ENCODE data around the gene CDH15. TPM values are rescaled to one million over a fixed set of nuclear protein-coding genes. Genes with fewer than 3 reads are reported as not detected.

The CDH15 gene
- total RNA-seq, 4 donors from 2014 or later, result 48.5 to 60.8 (median 51.0) TPM

DNA sequence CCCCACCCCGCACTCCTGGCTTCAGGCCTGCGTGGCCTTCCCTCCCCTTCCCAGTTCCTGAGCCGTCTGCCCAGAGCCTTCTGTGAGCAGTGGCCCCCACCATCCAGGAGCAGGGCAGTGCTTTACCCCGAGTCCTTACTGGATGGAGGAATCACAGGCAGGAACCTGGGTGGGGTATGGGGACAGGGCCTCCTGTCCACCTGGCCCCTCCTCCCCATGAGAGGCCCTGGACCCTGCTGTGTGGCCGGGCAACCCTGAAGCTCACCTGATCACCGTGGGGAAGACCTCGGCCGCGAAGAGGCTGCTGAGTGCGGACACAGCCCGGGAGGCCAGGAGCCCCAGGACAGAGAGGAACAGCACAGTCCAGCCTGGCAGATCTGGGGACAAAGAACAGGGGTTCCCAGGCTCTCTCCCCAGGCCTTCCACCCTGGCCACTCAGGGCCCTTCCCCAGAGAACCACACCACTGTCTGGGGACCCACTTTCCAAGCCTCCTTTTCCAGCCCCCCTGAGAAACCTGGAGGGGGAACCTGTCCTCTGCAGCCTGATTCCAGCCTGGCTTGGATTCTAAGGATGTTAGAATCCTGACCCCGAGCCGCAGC is 25.6 kb downstream of the CDH15 start:
- ATAC-seq, result no peak
- intact Hi-C loops (cut with DNase I; ENCODE audit: low total_unique reads), result no loop called here
- no peak for DNase-seq

DNA sequence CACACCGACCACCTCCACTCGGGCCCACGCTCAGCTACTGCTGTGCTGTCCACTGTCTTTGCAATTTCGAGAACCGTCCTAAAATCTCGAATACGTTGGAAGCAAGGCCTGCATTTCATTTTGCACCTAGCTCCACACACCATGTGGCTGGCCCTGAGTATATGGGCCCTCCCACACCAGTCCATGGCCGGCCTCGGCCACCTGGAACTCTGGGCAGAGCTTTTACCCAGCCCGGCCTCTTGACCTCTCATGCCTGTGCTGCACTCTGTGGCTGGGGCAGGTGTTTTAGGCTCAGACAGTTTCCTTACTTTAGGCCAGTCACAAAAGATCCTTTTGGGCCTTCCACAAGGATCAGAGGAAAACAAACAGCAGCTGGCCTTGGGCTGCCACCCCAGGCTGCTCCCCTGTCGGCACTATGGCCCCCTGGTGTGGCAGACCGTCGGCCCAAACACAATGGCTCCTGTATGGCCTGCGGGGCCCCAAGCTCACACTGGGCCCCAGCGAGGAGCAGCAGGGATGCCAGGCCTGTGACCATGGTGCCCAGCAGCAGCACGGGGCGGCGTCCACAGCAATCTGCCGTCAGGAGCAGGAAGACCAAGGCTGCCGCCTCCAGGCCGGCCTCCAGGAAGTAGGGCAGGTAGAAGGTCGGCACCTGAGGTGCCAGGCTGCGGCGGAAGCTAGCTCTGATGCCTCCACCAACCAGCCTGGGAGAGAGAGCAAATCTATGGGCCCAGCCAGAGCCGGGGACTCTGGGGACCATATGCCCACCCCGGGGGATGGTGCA is 26.3 kb downstream of the CDH15 start:
- in situ Hi-C loops (cut with MboI; ENCODE audit: low sequenced_read_pairs in 4 of 4) (no loop called here), intact Hi-C loops (cut with DNase I; ENCODE audit: low total_unique reads) (no loop called here)
- no peaks in the 10 kb centered on the region for H3K9me3 ChIP-seq
- peaks cover 43 to 44% (median 44%) of the 10 kb centered on the region in 3 donors for H3K27me3 ChIP-seq
- peaks cover 0 to 14% of the 10 kb centered on the region in 2 donors for H3K36me3 ChIP-seq
- H3K27ac ChIP-seq, result no peak overlapping the region
- DNase-seq (no peak), ATAC-seq (no peak)
- TF ChIP-seq, protein P1, sequence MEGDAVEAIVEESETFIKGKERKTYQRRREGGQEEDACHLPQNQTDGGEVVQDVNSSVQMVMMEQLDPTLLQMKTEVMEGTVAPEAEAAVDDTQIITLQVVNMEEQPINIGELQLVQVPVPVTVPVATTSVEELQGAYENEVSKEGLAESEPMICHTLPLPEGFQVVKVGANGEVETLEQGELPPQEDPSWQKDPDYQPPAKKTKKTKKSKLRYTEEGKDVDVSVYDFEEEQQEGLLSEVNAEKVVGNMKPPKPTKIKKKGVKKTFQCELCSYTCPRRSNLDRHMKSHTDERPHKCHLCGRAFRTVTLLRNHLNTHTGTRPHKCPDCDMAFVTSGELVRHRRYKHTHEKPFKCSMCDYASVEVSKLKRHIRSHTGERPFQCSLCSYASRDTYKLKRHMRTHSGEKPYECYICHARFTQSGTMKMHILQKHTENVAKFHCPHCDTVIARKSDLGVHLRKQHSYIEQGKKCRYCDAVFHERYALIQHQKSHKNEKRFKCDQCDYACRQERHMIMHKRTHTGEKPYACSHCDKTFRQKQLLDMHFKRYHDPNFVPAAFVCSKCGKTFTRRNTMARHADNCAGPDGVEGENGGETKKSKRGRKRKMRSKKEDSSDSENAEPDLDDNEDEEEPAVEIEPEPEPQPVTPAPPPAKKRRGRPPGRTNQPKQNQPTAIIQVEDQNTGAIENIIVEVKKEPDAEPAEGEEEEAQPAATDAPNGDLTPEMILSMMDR (IDR thresholded peaks at IDR 0.05 in 4 of 5, conservative IDR thresholded peaks at IDR 0.05 in 1 of 5), result no peak
- TF ChIP-seq POLR2A (IDR thresholded peaks at IDR 0.05), result no peak
- H3K4me1 ChIP-seq, result no peaks in the 10 kb centered on the region
- no peak overlapping the region for H3K4me3 ChIP-seq

More for the DNA sequence above, 25.6 kb downstream of the CDH15 start:
- H3K27me3 ChIP-seq, result peaks cover 36 to 37% (median 37%) of the 10 kb centered on the region in 3 donors
- TF ChIP-seq, protein P1 (IDR thresholded peaks at IDR 0.05 in 4 of 5, conservative IDR thresholded peaks at IDR 0.05 in 1 of 5), result no peak
- TF ChIP-seq POLR2A (IDR thresholded peaks at IDR 0.05), result no peak
- peaks cover 0 to 14% of the 10 kb centered on the region in 2 donors for H3K36me3 ChIP-seq
- in situ Hi-C loops (cut with MboI; ENCODE audit: low sequenced_read_pairs in 4 of 4), result no loop called here
- H3K9me3 ChIP-seq, result no peaks in the 10 kb centered on the region
- H3K4me3 ChIP-seq, result no peak overlapping the region
- no peaks in the 10 kb centered on the region for H3K4me1 ChIP-seq
- H3K27ac ChIP-seq, result no peak overlapping the region

DNA sequence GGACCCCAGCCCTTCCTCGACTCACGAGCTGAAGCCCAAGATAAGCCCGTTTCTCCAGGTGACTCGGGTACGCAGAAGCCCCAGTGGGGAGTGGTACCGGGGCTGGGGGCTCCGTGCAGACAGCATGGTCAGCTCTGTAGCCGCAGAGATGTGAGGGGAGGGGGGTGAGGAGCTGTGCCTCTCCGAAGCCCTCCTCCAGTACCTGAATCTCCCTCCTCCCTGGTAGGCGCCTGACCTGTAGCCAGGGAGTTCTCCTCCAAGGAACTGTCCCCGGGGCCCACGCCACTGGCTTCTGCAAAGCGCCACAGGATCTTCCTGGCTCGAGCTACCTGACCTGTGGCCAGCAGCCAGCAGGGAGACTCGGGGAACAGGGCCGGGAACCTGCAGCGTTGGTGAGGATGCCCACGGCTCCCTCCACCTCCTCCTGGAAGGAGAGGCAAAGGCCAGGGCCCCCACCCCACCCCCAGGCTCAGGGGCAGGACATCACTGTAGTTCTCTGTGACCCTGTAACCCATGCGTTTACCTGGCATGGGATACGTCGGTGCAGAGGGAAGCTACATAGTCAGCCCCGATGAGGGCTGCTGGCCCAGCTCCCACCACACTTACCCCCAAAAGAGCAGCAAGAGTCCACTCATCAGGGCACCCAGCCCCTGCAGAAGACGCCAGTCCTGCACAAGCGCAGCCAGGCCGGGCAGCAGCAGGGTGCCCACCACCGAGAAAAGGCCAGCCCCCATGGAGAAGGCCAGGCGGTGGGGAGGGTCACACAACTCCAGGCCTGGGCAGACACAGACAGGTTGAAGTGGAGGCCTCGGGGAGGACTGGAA is 27.1 kb downstream of the CDH15 start:
- no peak for DNase-seq
- Histone ChIP-seq H3K9me3 (no peaks in the 10 kb centered on the region), H3K27ac (no peak overlapping the region), H3K4me1 (no peaks in the 10 kb centered on the region), H3K27me3 (peaks cover 51 to 52% (median 52%) of the 10 kb centered on the region in 3 donors), H3K36me3 (peaks cover 0 to 10% of the 10 kb centered on the region in 2 donors), H3K4me3 (no peak overlapping the region)
- no peak for ATAC-seq
- intact Hi-C loops (cut with DNase I; ENCODE audit: low total_unique reads) (no loop called here), in situ Hi-C loops (cut with MboI; ENCODE audit: low sequenced_read_pairs in 4 of 4) (no loop called here)
- no peak for TF ChIP-seq POLR2A (IDR thresholded peaks at IDR 0.05)
- TF ChIP-seq, protein P1 (IDR thresholded peaks at IDR 0.05 in 4 of 5, conservative IDR thresholded peaks at IDR 0.05 in 1 of 5), result no peak

DNA sequence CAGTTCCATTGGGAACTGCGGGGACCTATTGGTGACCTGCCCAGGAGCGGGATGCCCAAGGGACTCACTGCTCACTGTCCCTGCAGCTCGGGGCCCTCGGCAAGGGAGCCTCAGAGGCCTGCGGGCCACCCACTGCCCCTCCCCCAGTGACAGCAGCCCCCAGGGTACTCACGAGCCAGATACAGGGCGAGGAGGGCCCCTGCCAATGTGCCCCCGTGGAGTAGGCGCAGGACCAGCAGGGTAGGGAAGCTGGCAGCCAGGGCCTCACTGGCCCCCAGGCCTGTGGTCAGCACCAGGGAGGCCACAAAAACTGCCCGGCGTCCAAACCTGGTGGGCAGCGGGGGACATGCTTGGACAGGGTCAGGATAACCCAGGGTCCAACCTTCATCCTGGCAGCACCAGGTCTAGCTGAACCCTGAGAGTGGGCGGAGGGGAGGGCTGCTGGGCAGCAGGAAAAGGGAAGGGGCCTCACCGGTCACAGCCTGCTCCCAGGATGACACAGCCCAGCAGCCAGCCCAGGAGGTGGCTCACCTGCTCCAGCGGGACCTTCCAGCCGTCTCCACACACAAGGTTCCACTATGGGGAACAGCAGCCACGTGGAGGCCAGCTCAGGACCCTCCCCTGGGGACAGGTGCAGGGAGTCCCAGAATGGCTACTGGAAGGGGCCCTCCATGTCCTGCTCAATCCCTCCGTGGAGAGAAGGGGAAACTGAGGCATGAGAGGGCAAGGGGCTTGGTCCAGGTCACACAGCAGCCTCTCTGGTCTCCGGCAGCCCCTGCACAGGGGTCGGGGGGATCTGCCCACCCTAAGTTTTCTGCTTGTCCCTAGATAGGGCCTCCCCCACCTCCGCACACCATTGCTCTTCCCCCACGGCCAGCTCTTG is 27.9 kb downstream of the CDH15 start:
- in situ Hi-C loops (cut with MboI; ENCODE audit: low sequenced_read_pairs in 4 of 4), result loop anchor here in 2 of 4 donors (25.0 kb wide), 2 partner anchors 337 to 462 kb away; partner anchors contain the start of genes GALNS (in 1 of the 2), PABPN1L (in 1 of the 2) and TRAPPC2L (in 1 of the 2)
- no peaks in the 10 kb centered on the region for H3K4me1 ChIP-seq
- H3K4me3 ChIP-seq, result no peak overlapping the region
- DNase-seq (no peak), ATAC-seq (no peak)
- H3K27ac ChIP-seq, result no peak overlapping the region
- intact Hi-C loops (cut with DNase I; ENCODE audit: low total_unique reads), result loop anchor here (2.0 kb wide), 1 partner anchor 29 kb away; the partner anchor contains the start of gene CDH15
- H3K27me3 ChIP-seq, result peaks cover 56 to 61% (median 59%) of the 10 kb centered on the region in 3 donors
- no peaks in the 10 kb centered on the region for H3K9me3 ChIP-seq
- H3K36me3 ChIP-seq, result peaks cover 0 to 2% of the 10 kb centered on the region in 2 donors
- TF ChIP-seq, protein P1 (IDR thresholded peaks at IDR 0.05 in 4 of 5, conservative IDR thresholded peaks at IDR 0.05 in 1 of 5), result no peak
- TF ChIP-seq POLR2A (IDR thresholded peaks at IDR 0.05), result no peak

Data from gastrocnemius medialis (tissue), 4 donors.